ENCODE results near the gene KRTAP9-1.
"Not testable (repeated sequence)": the region's sequence is repeated elsewhere in the genome, so short reads cannot be mapped to it uniquely, and the experiment has no call there.

The KRTAP9-1 gene

GRCh38 chr17:41149652-41149985 is 40.1 kb upstream of the KRTAP9-1 start, which contains the start of gene KRTAP4-5:
Gene KRTAP4-5 (minus strand): TSS chr17:41149825. CDS start chr17:41149767, 58 bp downstream.
- DNase-seq (ENCODE audit: low read depth): no peak
- no peak for TF ChIP-seq CTCF (conservative IDR thresholded peaks at IDR 0.05; ENCODE audit: low read depth, low read length)
- H3K4me3 ChIP-seq (ENCODE audit: low read length): no peak within 1 kb of the TSS

- no peak for TF ChIP-seq CTCF (conservative IDR thresholded peaks at IDR 0.05; ENCODE audit: low read depth, low read length)
Measured at GRCh38 chr17:41150026-41150425, 39.7 kb upstream of the KRTAP9-1 start.

GRCh38 chr17:41151525-41151924 is 38.2 kb upstream of the KRTAP9-1 start:
- no peak for DNase-seq (ENCODE audit: low read depth)
- TF ChIP-seq CTCF (conservative IDR thresholded peaks at IDR 0.05; ENCODE audit: low read depth, low read length): no peak
- no peak overlapping the region for H3K4me3 ChIP-seq (ENCODE audit: low read length)

More at GRCh38 chr17:41150026-41150425, 39.7 kb upstream of the KRTAP9-1 start:
- H3K4me3 ChIP-seq (ENCODE audit: low read length): no peak overlapping the region
- no peak for DNase-seq (ENCODE audit: low read depth)

GRCh38 chr17:41153856-41154255 is 35.8 kb upstream of the KRTAP9-1 start:
- H3K4me3 ChIP-seq (ENCODE audit: low read length): no peak overlapping the region
- TF ChIP-seq CTCF (conservative IDR thresholded peaks at IDR 0.05; ENCODE audit: low read depth, low read length): no peak
- no peak for DNase-seq (ENCODE audit: low read depth)

GRCh38 chr17:41160190-41160589 is 29.5 kb upstream of the KRTAP9-1 start:
- DNase-seq (ENCODE audit: low read depth); H3K4me3 ChIP-seq (ENCODE audit: low read length): not testable (repeated sequence)

GRCh38 chr17:41160648-41161047 is 29.0 kb upstream of the KRTAP9-1 start, which contains the start of gene KRTAP4-4:
Gene KRTAP4-4 (minus strand): TSS chr17:41160748. CDS start chr17:41160691, 57 bp downstream.
- H3K4me3 ChIP-seq (ENCODE audit: low read length): no peak within 1 kb of the TSS
- DNase-seq (ENCODE audit: low read depth): no peak
- TF ChIP-seq CTCF (conservative IDR thresholded peaks at IDR 0.05; ENCODE audit: low read depth, low read length): no peak

GRCh38 chr17:41163828-41164227 is 25.9 kb upstream of the KRTAP9-1 start:
- no peak for TF ChIP-seq CTCF (conservative IDR thresholded peaks at IDR 0.05; ENCODE audit: low read depth, low read length)
- DNase-seq (ENCODE audit: low read depth): no peak
- H3K4me3 ChIP-seq (ENCODE audit: low read length): no peak overlapping the region

GRCh38 chr17:41167561-41167960 is 22.1 kb upstream of the KRTAP9-1 start:
- TF ChIP-seq CTCF (conservative IDR thresholded peaks at IDR 0.05; ENCODE audit: low read depth, low read length): no peak

More at GRCh38 chr17:41167561-41167960, 22.1 kb upstream of the KRTAP9-1 start:
- no peak overlapping the region for H3K4me3 ChIP-seq (ENCODE audit: low read length)
- no peak for DNase-seq (ENCODE audit: low read depth)

Data from retinal pigment epithelial cell (primary cell).